Spleen (tissue), 7 donors: Measurements from ENCODE around the gene ARHGAP28.

Source experiments
- CTCF ChIP-seq, 11 experiments: fragments of 200-600 bp in 7 of 11; fragments of 450-650 bp in 4 of 11; sonication (generic) in 4 of 11; IDR thresholded peaks in 8 of 11; conservative IDR thresholded peaks in 3 of 11; 1 replicate in 7 of 11; 2 replicates in 4 of 11; pipeline versions ENCODE4 v1.4.0 to v1.8.0; 2016 to 2021; ENCODE audit warnings: antibody characterized with exemption in 11 of 11, inconsistent platforms in 4 of 11, mild to moderate bottlenecking in 1 of 11
- POLR2A ChIP-seq, 3 donors: fragments of 450-650 bp; IDR thresholded peaks; one replicate each; pipeline ENCODE4 v1.5.1; 2017; ENCODE audit warnings: antibody characterized with exemption in 3 of 3, mild to moderate bottlenecking in 1 of 3
- donor health status: DM: no; HTN: no; CAD: no; lungs with moderate emphysema.
- donor health status: DM: no; HTN: no; CAD: no.
- donor health status: DM: no; HTN: no; CAD: no.

- TF ChIP-seq POLR2A (IDR thresholded peaks at IDR 0.05) (no peak), CTCF (IDR thresholded peaks at IDR 0.05 in 8 of 11, conservative IDR thresholded peaks at IDR 0.05 in 3 of 11) (no peak)
Observed at GRCh38 chr18:6741232-6741663, 11.7 kb downstream of the ARHGAP28 start.
